SK-N-SH treated with all-trans-retinoic acid at 6 μM for 48 hours (cell line): ENCODE results near the gene HIKESHI.
A peak's percentile ranks its signal among the peaks of the same experiment; 100 is the strongest.

Source experiments
- ATAC-seq: fragments of 200-7000 bp; cut with Tn5 transposase; 3 replicates; pipeline ENCODE4 v1.9.1; 2020; ENCODE audit warnings: mild to moderate bottlenecking, moderate library complexity
- ARNTL ChIP-seq: fragments of 450-650 bp; formaldehyde crosslinking; IDR thresholded peaks from 2 replicates; pipeline ENCODE4 v1.5.0; 2020; ENCODE audit warnings: low read depth, mild to moderate bottlenecking, moderate library complexity, borderline replicate concordance
- CSDC2 ChIP-seq: fragments of 250-450 bp; sonication (Bioruptor Pico); IDR thresholded peaks from 2 replicates; pipeline ENCODE4 v1.5.0; 2020; ENCODE audit warnings: mild to moderate bottlenecking, moderate library complexity
- ESRRG ChIP-seq: fragments of 250-450 bp; sonication (Bioruptor Pico); IDR thresholded peaks from 2 replicates; pipeline ENCODE4 v1.6.1; 2021; ENCODE audit warnings: mild to moderate bottlenecking
- GLIS3 ChIP-seq: fragments of 250-450 bp; sonication (Bioruptor Pico); IDR thresholded peaks from 2 replicates; pipeline ENCODE4 v1.5.0; 2020; ENCODE audit warnings: mild to moderate bottlenecking, moderate library complexity
- ISL1 ChIP-seq: fragments of 250-450 bp; sonication (Bioruptor Pico); IDR thresholded peaks from 2 replicates; pipeline ENCODE4 v2.1.2; 2022; ENCODE audit warnings: mild to moderate bottlenecking, moderate library complexity
- PPARA ChIP-seq: fragments of 250-450 bp; sonication (Bioruptor Pico); IDR thresholded peaks from 2 replicates; pipeline ENCODE4 v1.5.0; 2020; ENCODE audit warnings: mild to moderate bottlenecking, borderline replicate concordance
- RARB ChIP-seq: fragments of 250-450 bp; sonication (Bioruptor Pico); IDR thresholded peaks from 2 replicates; pipeline ENCODE4 v1.8.0; 2021; ENCODE audit warnings: mild to moderate bottlenecking, moderate library complexity
- SNAI2 ChIP-seq: fragments of 250-450 bp; sonication (Bioruptor Pico); IDR thresholded peaks from 2 replicates; pipeline ENCODE4 v1.5.0; 2020; ENCODE audit warnings: mild to moderate bottlenecking, moderate library complexity
- TCF4 ChIP-seq: fragments of 250-450 bp; sonication (Bioruptor Pico); IDR thresholded peaks from 2 replicates; pipeline ENCODE4 v1.8.0; 2021; ENCODE audit warnings: mild to moderate bottlenecking, moderate library complexity, borderline replicate concordance
- ZFP3 ChIP-seq: fragments of 250-450 bp; sonication (Bioruptor Pico); IDR thresholded peaks from 2 replicates; pipeline ENCODE4 v1.5.0; 2020; ENCODE audit warnings: mild to moderate bottlenecking, moderate library complexity
- ZFP30 ChIP-seq: fragments of 450-650 bp; formaldehyde crosslinking; IDR thresholded peaks from 2 replicates; pipeline ENCODE4 v1.5.0; 2022; ENCODE audit warnings: mild to moderate bottlenecking, moderate library complexity
- ZNF70 ChIP-seq: fragments of 450-650 bp; formaldehyde crosslinking; IDR thresholded peaks from 2 replicates; pipeline ENCODE4 v1.5.0; 2020; ENCODE audit warnings: mild to moderate bottlenecking, moderate library complexity
- ZNF8 ChIP-seq: fragments of 450-650 bp; formaldehyde crosslinking; IDR thresholded peaks from 2 replicates; pipeline ENCODE4 v1.5.0; 2020; ENCODE audit warnings: mild to moderate bottlenecking, moderate library complexity
- TF ChIP-seq, protein P1 (sequence below): fragments of 250-450 bp; sonication (Bioruptor Pico); IDR thresholded peaks from 2 replicates; pipeline ENCODE4 v1.5.1; 2021; ENCODE audit warnings: mild to moderate bottlenecking, moderate library complexity
- TF ChIP-seq, protein P2 (sequence below): fragments of 250-450 bp; sonication (Bioruptor Pico); IDR thresholded peaks from 2 replicates; pipeline ENCODE4 v1.8.0; 2021; ENCODE audit warnings: low read depth, mild to moderate bottlenecking, moderate library complexity, borderline replicate concordance
- TF ChIP-seq, protein P3 (sequence below): fragments of 250-450 bp; sonication (Bioruptor Pico); IDR thresholded peaks from 2 replicates; pipeline ENCODE4 v1.8.0; 2020; ENCODE audit warnings: mild to moderate bottlenecking, moderate library complexity, borderline replicate concordance
- TF ChIP-seq, protein P4 (sequence below): fragments of 250-450 bp; sonication (Bioruptor Pico); IDR thresholded peaks from 2 replicates; pipeline ENCODE4 v1.5.1; 2020; ENCODE audit warnings: low read depth, mild to moderate bottlenecking, moderate library complexity
- TF ChIP-seq, protein P5 (sequence below): fragments of 250-450 bp; sonication (Bioruptor Pico); IDR thresholded peaks from 2 replicates; pipeline ENCODE4 v1.5.0; 2020; ENCODE audit warnings: mild to moderate bottlenecking, moderate library complexity

Gene HIKESHI

DNA sequence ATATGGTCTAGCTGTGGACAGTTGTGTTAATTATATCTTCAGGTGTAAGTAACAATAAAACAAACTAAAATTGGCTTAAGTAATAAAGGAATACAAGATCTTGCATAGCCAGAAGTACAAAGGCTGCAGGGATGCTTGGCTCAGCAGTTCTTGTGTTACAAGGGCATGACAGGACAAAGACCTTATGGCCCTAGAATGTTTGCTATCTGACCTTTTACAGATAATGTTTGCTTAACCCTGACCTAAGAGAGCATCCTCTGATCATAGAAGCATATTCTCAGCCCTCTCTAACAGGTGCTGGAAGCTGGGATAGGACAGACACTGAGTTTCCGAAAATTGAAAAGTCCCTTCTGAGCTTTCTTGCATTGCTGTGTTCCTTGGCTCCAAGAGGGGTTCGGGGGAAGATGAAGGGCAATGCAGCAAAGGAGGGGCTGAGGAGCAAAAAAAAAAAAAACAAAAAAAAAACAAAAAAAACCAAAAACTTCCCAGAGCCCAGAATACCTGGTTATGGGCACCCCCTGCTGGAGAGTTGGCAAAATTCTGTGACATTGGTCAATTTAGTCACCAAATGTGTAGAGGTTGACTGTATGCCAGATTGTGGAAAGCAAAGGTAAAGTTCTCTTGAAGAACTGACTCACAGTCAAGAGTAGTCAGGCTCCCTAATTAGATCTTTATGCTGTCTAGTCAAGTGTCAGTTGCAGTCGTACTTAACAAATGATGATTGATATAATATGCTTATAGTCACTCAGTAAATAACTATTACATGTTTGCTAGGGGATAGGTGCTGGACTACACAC, 10.4 kb upstream of the HIKESHI start:
- peak; percentile 56 for ATAC-seq
- TF ChIP-seq, protein P1, sequence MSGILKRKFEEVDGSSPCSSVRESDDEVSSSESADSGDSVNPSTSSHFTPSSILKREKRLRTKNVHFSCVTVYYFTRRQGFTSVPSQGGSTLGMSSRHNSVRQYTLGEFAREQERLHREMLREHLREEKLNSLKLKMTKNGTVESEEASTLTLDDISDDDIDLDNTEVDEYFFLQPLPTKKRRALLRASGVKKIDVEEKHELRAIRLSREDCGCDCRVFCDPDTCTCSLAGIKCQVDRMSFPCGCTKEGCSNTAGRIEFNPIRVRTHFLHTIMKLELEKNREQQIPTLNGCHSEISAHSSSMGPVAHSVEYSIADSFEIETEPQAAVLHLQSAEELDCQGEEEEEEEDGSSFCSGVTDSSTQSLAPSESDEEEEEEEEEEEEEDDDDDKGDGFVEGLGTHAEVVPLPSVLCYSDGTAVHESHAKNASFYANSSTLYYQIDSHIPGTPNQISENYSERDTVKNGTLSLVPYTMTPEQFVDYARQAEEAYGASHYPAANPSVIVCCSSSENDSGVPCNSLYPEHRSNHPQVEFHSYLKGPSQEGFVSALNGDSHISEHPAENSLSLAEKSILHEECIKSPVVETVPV (CRISPR knock-in tag) = no peak
- TF ChIP-seq, protein P2, sequence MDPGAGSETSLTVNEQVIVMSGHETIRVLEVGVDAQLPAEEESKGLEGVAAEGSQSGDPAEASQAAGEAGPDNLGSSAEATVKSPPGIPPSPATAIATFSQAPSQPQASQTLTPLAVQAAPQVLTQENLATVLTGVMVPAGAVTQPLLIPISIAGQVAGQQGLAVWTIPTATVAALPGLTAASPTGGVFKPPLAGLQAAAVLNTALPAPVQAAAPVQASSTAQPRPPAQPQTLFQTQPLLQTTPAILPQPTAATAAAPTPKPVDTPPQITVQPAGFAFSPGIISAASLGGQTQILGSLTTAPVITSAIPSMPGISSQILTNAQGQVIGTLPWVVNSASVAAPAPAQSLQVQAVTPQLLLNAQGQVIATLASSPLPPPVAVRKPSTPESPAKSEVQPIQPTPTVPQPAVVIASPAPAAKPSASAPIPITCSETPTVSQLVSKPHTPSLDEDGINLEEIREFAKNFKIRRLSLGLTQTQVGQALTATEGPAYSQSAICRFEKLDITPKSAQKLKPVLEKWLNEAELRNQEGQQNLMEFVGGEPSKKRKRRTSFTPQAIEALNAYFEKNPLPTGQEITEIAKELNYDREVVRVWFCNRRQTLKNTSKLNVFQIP = no peak
- TF ChIP-seq ZFP30 (CRISPR knock-in tag) (no peak), TCF4 (CRISPR knock-in tag) (no peak), ISL1 (CRISPR knock-in tag) (no peak), ESRRG (CRISPR knock-in tag) (no peak), ZNF70 (no peak), GLIS3 (CRISPR knock-in tag) (no peak), PPARA (CRISPR knock-in tag) (no peak)
- TF ChIP-seq, protein P3, sequence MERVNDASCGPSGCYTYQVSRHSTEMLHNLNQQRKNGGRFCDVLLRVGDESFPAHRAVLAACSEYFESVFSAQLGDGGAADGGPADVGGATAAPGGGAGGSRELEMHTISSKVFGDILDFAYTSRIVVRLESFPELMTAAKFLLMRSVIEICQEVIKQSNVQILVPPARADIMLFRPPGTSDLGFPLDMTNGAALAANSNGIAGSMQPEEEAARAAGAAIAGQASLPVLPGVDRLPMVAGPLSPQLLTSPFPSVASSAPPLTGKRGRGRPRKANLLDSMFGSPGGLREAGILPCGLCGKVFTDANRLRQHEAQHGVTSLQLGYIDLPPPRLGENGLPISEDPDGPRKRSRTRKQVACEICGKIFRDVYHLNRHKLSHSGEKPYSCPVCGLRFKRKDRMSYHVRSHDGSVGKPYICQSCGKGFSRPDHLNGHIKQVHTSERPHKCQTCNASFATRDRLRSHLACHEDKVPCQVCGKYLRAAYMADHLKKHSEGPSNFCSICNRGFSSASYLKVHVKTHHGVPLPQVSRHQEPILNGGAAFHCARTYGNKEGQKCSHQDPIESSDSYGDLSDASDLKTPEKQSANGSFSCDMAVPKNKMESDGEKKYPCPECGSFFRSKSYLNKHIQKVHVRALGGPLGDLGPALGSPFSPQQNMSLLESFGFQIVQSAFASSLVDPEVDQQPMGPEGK (CRISPR knock-in tag) = no peak
- TF ChIP-seq, protein P4, sequence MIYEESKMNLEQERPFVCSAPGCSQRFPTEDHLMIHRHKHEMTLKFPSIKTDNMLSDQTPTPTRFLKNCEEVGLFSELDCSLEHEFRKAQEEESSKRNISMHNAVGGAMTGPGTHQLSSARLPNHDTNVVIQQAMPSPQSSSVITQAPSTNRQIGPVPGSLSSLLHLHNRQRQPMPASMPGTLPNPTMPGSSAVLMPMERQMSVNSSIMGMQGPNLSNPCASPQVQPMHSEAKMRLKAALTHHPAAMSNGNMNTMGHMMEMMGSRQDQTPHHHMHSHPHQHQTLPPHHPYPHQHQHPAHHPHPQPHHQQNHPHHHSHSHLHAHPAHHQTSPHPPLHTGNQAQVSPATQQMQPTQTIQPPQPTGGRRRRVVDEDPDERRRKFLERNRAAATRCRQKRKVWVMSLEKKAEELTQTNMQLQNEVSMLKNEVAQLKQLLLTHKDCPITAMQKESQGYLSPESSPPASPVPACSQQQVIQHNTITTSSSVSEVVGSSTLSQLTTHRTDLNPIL (CRISPR knock-in tag) = no peak

DNA sequence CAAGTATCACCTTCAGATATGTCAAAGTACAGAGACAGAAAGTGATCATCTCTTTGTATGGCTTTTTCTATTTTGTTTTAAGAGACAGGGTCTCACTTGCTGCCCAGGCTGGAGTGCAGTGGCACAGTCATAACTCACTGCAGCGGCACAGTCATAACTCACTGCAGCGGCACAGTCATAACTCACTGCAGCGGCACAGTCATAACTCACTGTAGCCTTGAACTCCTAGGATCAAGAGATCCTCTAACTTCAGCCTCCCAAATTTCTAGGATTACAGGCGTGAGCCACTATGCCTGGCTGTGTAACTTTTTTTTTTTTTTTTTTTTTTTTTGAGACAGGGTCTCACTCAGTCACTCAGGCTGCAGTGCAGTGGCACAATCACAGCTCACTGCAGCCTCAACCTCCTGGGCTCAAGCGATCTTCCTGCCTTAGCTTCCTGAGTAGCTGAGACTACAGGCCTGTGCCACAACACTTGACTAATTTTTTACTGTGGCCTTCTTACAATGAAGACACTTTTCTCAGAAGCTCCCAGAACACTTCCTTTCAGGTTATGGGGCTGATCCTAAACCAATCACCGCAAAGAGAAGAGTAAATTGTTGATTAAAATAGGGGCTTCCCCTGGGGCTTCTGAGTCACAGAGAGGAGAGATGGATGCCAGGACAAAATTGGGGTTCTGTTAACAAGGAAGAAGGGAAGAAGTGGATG, 9.0 kb upstream of the HIKESHI start:
- TF ChIP-seq ISL1 (CRISPR knock-in tag) (no peak), TCF4 (CRISPR knock-in tag) (no peak), CSDC2 (no peak), ARNTL (CRISPR knock-in tag) (no peak), ZFP3 (CRISPR knock-in tag) (no peak), SNAI2 (CRISPR knock-in tag) (no peak), ESRRG (CRISPR knock-in tag) (no peak), RARB (CRISPR knock-in tag) (no peak), PPARA (CRISPR knock-in tag) (no peak), ZNF8 (CRISPR knock-in tag) (no peak), GLIS3 (CRISPR knock-in tag) (no peak), ZFP30 (CRISPR knock-in tag) (no peak)
- TF ChIP-seq, protein P3 (CRISPR knock-in tag) = no peak
- TF ChIP-seq, protein P2 = no peak
- TF ChIP-seq, protein P5, sequence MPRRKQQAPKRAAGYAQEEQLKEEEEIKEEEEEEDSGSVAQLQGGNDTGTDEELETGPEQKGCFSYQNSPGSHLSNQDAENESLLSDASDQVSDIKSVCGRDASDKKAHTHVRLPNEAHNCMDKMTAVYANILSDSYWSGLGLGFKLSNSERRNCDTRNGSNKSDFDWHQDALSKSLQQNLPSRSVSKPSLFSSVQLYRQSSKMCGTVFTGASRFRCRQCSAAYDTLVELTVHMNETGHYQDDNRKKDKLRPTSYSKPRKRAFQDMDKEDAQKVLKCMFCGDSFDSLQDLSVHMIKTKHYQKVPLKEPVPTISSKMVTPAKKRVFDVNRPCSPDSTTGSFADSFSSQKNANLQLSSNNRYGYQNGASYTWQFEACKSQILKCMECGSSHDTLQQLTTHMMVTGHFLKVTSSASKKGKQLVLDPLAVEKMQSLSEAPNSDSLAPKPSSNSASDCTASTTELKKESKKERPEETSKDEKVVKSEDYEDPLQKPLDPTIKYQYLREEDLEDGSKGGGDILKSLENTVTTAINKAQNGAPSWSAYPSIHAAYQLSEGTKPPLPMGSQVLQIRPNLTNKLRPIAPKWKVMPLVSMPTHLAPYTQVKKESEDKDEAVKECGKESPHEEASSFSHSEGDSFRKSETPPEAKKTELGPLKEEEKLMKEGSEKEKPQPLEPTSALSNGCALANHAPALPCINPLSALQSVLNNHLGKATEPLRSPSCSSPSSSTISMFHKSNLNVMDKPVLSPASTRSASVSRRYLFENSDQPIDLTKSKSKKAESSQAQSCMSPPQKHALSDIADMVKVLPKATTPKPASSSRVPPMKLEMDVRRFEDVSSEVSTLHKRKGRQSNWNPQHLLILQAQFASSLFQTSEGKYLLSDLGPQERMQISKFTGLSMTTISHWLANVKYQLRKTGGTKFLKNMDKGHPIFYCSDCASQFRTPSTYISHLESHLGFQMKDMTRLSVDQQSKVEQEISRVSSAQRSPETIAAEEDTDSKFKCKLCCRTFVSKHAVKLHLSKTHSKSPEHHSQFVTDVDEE (CRISPR knock-in tag) = no peak
- TF ChIP-seq, protein P4 (CRISPR knock-in tag) = no peak
- ATAC-seq = no peak
